ENCODE data around the gene BRI3.

GRCh38 chr7:98242342-98242741, 39.1 kb upstream of the BRI3 start:
- no peak for TF ChIP-seq CTCF (IDR thresholded peaks at IDR 0.05)
- no peak for TF ChIP-seq POLR2A (IDR thresholded peaks at IDR 0.05)
